GM12878 (cell line): ENCODE results near the gene PLCG2. TPM values are rescaled to one million over a fixed set of nuclear protein-coding genes. Genes with fewer than 3 reads are reported as not detected.

ENCODE experiments used
- ATAC-seq: fragments of 200-7000 bp; cut with Tn5 transposase; 3 replicates; pipeline ENCODE4 v1.9.1; 2020; ENCODE audit warnings: mild to moderate bottlenecking, moderate library complexity
- BruUV-seq: library from RNA; stranded (reverse); fragments of 400-500 nt; replicated peaks from 2 replicates; lab custom pipeline; 2021; lab: Mats Ljungman, UMichigan
- CTCF ChIA-PET: fragments of 300-600 bp; sonication (Branson Sonifier 250); formaldehyde crosslinking; extraction: SDS; loops from one replicate; lab custom pipeline; 2021; ENCODE audit warnings: inconsistent platforms; lab: Yijun Ruan, JAX
- POLR2A ChIA-PET: fragments of 350-600 bp; formaldehyde crosslinking; extraction: SDS; loops from one replicate; lab custom pipeline; 2021; ENCODE audit warnings: inconsistent platforms; lab: Charles Lee
- RAD21 ChIA-PET: fragments of 300-600 bp; sonication (Branson Sonifier 250); formaldehyde crosslinking; loops from one replicate; lab custom pipeline; 2023; ENCODE audit warnings: antibody characterized with exemption; ENCODE audit not compliant: unreplicated experiment; lab: Charles Lee
- SMC1A ChIA-PET: fragments of 300-600 bp; sonication (Branson Sonifier 250); formaldehyde crosslinking; loops from one replicate; lab custom pipeline; 2023; ENCODE audit not compliant: unreplicated experiment, uncharacterized antibody; lab: Charles Lee
- DNase-seq: peaks from one replicate; pipeline ENCODE4 v3.0.0-alpha.2; 2011; ENCODE audit warnings: low read depth, low spot score
- FAIRE-seq: peaks from 3 replicates; lab custom pipeline; 2011; peaks lifted over from hg19 to GRCh38; lab: Jason Lieb, UNC
- H2AFZ ChIP-seq: 2 replicates; pipeline ENCODE4 v1.6.0; 2011; ENCODE audit warnings: low read depth, low read length, control low read depth; ENCODE audit not compliant: control insufficient read depth
- H3K27ac ChIP-seq: 2 replicates; pipeline ENCODE4 v1.5.1; 2011; ENCODE audit warnings: control low read depth; ENCODE audit not compliant: control insufficient read depth, insufficient read depth
- H3K27me3 ChIP-seq, 2 experiments: replicated peaks in 1 of 2; 2 replicates each; pipeline versions ENCODE4 v1.6.0 to v1.6.1; 2011; ENCODE audit warnings: low read length in 1 of 2; ENCODE audit not compliant: control insufficient read depth in 2 of 2, insufficient read depth in 2 of 2
- H3K36me3 ChIP-seq, 2 experiments: 2 replicates each; pipeline ENCODE4 v1.5.1; 2011; ENCODE audit warnings: low read length in 1 of 2; ENCODE audit not compliant: control insufficient read depth in 2 of 2, insufficient read depth in 2 of 2
- H3K4me1 ChIP-seq: 2 replicates; pipeline ENCODE4 v1.6.1; 2011; ENCODE audit warnings: mild to moderate bottlenecking, low read length, moderate library complexity, mixed read lengths; ENCODE audit not compliant: control insufficient read depth, insufficient read depth
- H3K4me2 ChIP-seq: 2 replicates; pipeline ENCODE4 v1.6.0; 2011; ENCODE audit warnings: control low read depth; ENCODE audit not compliant: control insufficient read depth, insufficient read depth
- H3K4me3 ChIP-seq: fragments of 200-600 bp; sonication (generic); 2 replicates; pipeline ENCODE4 v1.5.1; 2016
- H3K79me2 ChIP-seq: 2 replicates; pipeline ENCODE4 v1.6.0; 2011; ENCODE audit warnings: low read length; ENCODE audit not compliant: control insufficient read depth, insufficient read depth
- H3K9ac ChIP-seq: 2 replicates; pipeline ENCODE4 v1.8.0; 2011; ENCODE audit warnings: low read length, control low read depth, mixed read lengths; ENCODE audit not compliant: control insufficient read depth, insufficient read depth
- H3K9me3 ChIP-seq: replicated peaks from 3 replicates; pipeline ENCODE4 v1.5.1; 2011; ENCODE audit warnings: mild to moderate bottlenecking, low read length; ENCODE audit not compliant: control insufficient read depth, insufficient read depth
- H4K20me1 ChIP-seq: 2 replicates; pipeline ENCODE4 v1.6.0; 2011; ENCODE audit not compliant: control insufficient read depth, insufficient read depth
- ATF2 ChIP-seq: IDR thresholded peaks from 2 replicates; pipeline ENCODE4 v1.6.1; 2012; ENCODE audit warnings: low read length, inconsistent platforms
- BACH1 ChIP-seq: fragments of 450-650 bp; IDR thresholded peaks from 2 replicates; pipeline ENCODE4 v1.6.1; 2017; ENCODE audit warnings: mild to moderate bottlenecking, borderline replicate concordance
- BMI1 ChIP-seq: fragments of 450-650 bp; IDR thresholded peaks from 2 replicates; pipeline ENCODE4 v1.6.1; 2016; ENCODE audit warnings: mild to moderate bottlenecking, moderate library complexity, borderline replicate concordance
- CBX3 ChIP-seq: fragments of 200-600 bp; sonication (generic); IDR thresholded peaks from 2 replicates; pipeline ENCODE4 v1.6.1; 2016; ENCODE audit warnings: low read depth, borderline replicate concordance
- CHD2 ChIP-seq: IDR thresholded peaks from 2 replicates; pipeline ENCODE4 v1.6.1; 2011; ENCODE audit warnings: low read depth, low read length, improper control_type of control experiment, borderline replicate concordance
- ETV6 ChIP-seq, 2 experiments: fragments of 450-650 bp in 1 of 2; IDR thresholded peaks in 1 of 2; conservative IDR thresholded peaks in 1 of 2; 2 replicates each; pipeline ENCODE4 v1.6.1; 2014; ENCODE audit warnings: antibody characterized with exemption in 1 of 2, borderline replicate concordance in 1 of 2, low read depth in 1 of 2, mild to moderate bottlenecking in 1 of 2, moderate library complexity in 1 of 2
- HDAC2 ChIP-seq: fragments of 200-600 bp; sonication (generic); IDR thresholded peaks from 2 replicates; pipeline ENCODE4 v1.6.1; 2017
- MXI1 ChIP-seq: fragments of 150-350 bp; IDR thresholded peaks from 2 replicates; pipeline ENCODE4 v1.6.1; 2011; ENCODE audit warnings: low read depth, mild to moderate bottlenecking, inconsistent platforms, low read length, improper control_type of control experiment
- NFYA ChIP-seq: IDR thresholded peaks from 2 replicates; pipeline ENCODE4 v1.6.1; 2011; ENCODE audit warnings: low read depth, mild to moderate bottlenecking, low read length, improper control_type of control experiment, borderline replicate concordance
- NR2F1 ChIP-seq: fragments of 450-650 bp; conservative IDR thresholded peaks from 2 replicates; pipeline ENCODE4 v1.6.1; 2017; ENCODE audit warnings: mild to moderate bottlenecking
- RB1 ChIP-seq: fragments of 450-650 bp; formaldehyde crosslinking; IDR thresholded peaks from 2 replicates; pipeline ENCODE4 v1.6.1; 2017; ENCODE audit warnings: mild to moderate bottlenecking, borderline replicate concordance
- YY1 ChIP-seq: IDR thresholded peaks from 2 replicates; pipeline ENCODE4 v1.6.1; 2011; ENCODE audit warnings: low read depth, mild to moderate bottlenecking, low read length
- ZBTB33 ChIP-seq: fragments of 450-650 bp; IDR thresholded peaks from 2 replicates; pipeline ENCODE4 v1.6.1; 2017; ENCODE audit warnings: mild to moderate bottlenecking
- ZNF384 ChIP-seq: IDR thresholded peaks from 2 replicates; pipeline ENCODE4 v1.6.1; 2012; ENCODE audit warnings: low read depth, mild to moderate bottlenecking, low read length, improper control_type of control experiment, borderline replicate concordance
- WGBS: methylation state at CpG from one replicate; pipeline ENCODE4 v1.1.6; 2016; ENCODE audit warnings: low lambda C conversion rate; ENCODE audit not compliant: insufficient replicate concordance, insufficient coverage; ENCODE audit errors: missing lambda C conversion rate; 5-methylcytosine and 5-hydroxymethylcytosine counted together
- in situ Hi-C: fragments of 300-500 bp; cut with MboI; formaldehyde crosslinking; loops from 9 replicates; pipeline ENCODE4 v1.14.3; 2018; ENCODE audit warnings: mixed read lengths
- intact Hi-C: fragments of 100-400 bp; cut with micrococcal nuclease; formaldehyde crosslinking; loops from one replicate; pipeline ENCODE4 v1.14.2; 2022; ENCODE audit not compliant: unreplicated experiment
- polyA plus RNA-seq, 11 experiments: library from polyadenylated mRNA; depleted of rRNA in 4 of 11; unstranded in 6 of 11; stranded (reverse) in 5 of 11; fragments of >200 nt; fragmentation: Nextera tagmentation in 4 of 11; fragmentation: Illumina TruSeq in 1 of 11; extraction: Ambion mirVana in 4 of 11; extraction: Trizol in 1 of 11; gene quantifications; 1 replicate in 1 of 11; 2 replicates in 10 of 11; pipeline versions ENCODE4 v1.2.1 to v1.2.3, GENCODE V29; 2011 to 2016; ENCODE audit warnings: inconsistent platforms in 2 of 11, missing spikeins in 2 of 11, low read depth in 1 of 11
- total RNA-seq, 4 experiments: library from RNA; depleted of rRNA in 3 of 4; stranded (reverse); fragments of >200 nt in 3 of 4; fragmentation: Illumina TruSeq in 1 of 4; extraction: Trizol in 1 of 4; gene quantifications; 2 replicates each; pipeline versions ENCODE4 v1.2.1 to v1.2.3, GENCODE V29; 2013 to 2021

Gene PLCG2
- total and polyA plus RNA-seq, 10 of the 15 experiments (the other 5 are each of a cell fraction or from before 2014, with no cell fraction given): 47.6 to 256 (median 149) TPM

GRCh38 chr16:81913222-81913621 lies 134.1 kb downstream of the PLCG2 start:
- POLR2A ChIA-PET: no interaction called here
- TF ChIP-seq BACH1 (no peak), ATF2 (no peak), ZBTB33 (no peak), ETV6 (conservative IDR thresholded peaks at IDR 0.05 in 1 of 2, IDR thresholded peaks at IDR 0.05 in 1 of 2; ENCODE audit: borderline replicate concordance in 1 of 2, low read depth in 1 of 2) (no peak), HDAC2 (no peak), ZNF384 (no peak), CHD2 (no peak), NR2F1 (no peak), NFYA (no peak), RB1 (no peak), BMI1 (no peak), CBX3 (no peak), MXI1 (no peak), YY1 (no peak)
- no peak overlapping the region for H3K27ac ChIP-seq
- SMC1A ChIA-PET: no interaction called here
- peaks cover 38 to 49% of the 10 kb centered on the region in 2 experiments; a peak in 3 of 4 replicates for H3K36me3 ChIP-seq
- H2AFZ ChIP-seq: no peak overlapping the region
- DNase-seq (no peak), ATAC-seq (no peak), FAIRE-seq (no peak)
- no peak overlapping the region for H3K9ac ChIP-seq
- intact Hi-C loops (no loop called here), in situ Hi-C loops (no loop called here)
- no peaks in the 10 kb centered on the region for H3K9me3 ChIP-seq
- no TSS peak for BruUV-seq
- RAD21 ChIA-PET: no interaction called here
- H3K4me1 ChIP-seq: no peaks in the 10 kb centered on the region
- CTCF ChIA-PET: no interaction called here
- H4K20me1 ChIP-seq: no peaks in the 10 kb centered on the region; the same call in 1 of the 2 replicates
- 89% methylated on average over 5 of the region's 5 CpGs for WGBS
- no peaks in the 10 kb centered on the region for H3K27me3 ChIP-seq
- no peaks in the 10 kb centered on the region for H3K79me2 ChIP-seq
- H3K4me3 ChIP-seq: no peak overlapping the region
- H3K4me2 ChIP-seq: no peak overlapping the region
